ENCODE measurements around the gene TAAR8. TPM values are rescaled to one million over a fixed set of nuclear protein-coding genes. Genes with fewer than 3 reads are reported as not detected.

The TAAR8 gene
- not detected in 2 replicates for total RNA-seq
- long read RNA-seq = 0 reads

GRCh38 chr6:132552372-132552771 is at the start of gene TAAR8:
Gene TAAR8, plus strand, starts transcription at chr6:132552672. Its CDS starts 21 bp downstream, at chr6:132552693.
- no peak for DNase-seq (ENCODE audit: low spot score, unreplicated experiment)
- H3K9me3 Mint-ChIP-seq (ENCODE audit: low read depth) = no peaks in the 10 kb centered on the region
- H3K36me3 Mint-ChIP-seq (ENCODE audit: insufficient read depth) = no peaks in the 10 kb centered on the region
- TF ChIP-seq, protein P1, sequence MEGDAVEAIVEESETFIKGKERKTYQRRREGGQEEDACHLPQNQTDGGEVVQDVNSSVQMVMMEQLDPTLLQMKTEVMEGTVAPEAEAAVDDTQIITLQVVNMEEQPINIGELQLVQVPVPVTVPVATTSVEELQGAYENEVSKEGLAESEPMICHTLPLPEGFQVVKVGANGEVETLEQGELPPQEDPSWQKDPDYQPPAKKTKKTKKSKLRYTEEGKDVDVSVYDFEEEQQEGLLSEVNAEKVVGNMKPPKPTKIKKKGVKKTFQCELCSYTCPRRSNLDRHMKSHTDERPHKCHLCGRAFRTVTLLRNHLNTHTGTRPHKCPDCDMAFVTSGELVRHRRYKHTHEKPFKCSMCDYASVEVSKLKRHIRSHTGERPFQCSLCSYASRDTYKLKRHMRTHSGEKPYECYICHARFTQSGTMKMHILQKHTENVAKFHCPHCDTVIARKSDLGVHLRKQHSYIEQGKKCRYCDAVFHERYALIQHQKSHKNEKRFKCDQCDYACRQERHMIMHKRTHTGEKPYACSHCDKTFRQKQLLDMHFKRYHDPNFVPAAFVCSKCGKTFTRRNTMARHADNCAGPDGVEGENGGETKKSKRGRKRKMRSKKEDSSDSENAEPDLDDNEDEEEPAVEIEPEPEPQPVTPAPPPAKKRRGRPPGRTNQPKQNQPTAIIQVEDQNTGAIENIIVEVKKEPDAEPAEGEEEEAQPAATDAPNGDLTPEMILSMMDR (IDR thresholded peaks at IDR 0.05; ENCODE audit: unreplicated experiment) = no peak
- no peaks in the 10 kb centered on the region for H3K4me1 Mint-ChIP-seq (ENCODE audit: low read depth)
- H3K4me3 Mint-ChIP-seq (ENCODE audit: low read depth) = no peak within 1 kb of the TSS
- no peak within 1 kb of the TSS for H3K27ac Mint-ChIP-seq
- H3K27me3 Mint-ChIP-seq = peaks cover 22% of the 10 kb centered on the region

- TF ChIP-seq, protein P1 (IDR thresholded peaks at IDR 0.05; ENCODE audit: unreplicated experiment) = no peak
- no peaks in the 10 kb centered on the region for H3K27me3 Mint-ChIP-seq
- peaks cover 27% of the 10 kb centered on the region for H3K36me3 Mint-ChIP-seq (ENCODE audit: insufficient read depth)
- no peak for DNase-seq (ENCODE audit: low spot score, unreplicated experiment)
- no peaks in the 10 kb centered on the region for H3K9me3 Mint-ChIP-seq (ENCODE audit: low read depth)
- no peak overlapping the region for H3K27ac Mint-ChIP-seq
- no peak overlapping the region for H3K4me3 Mint-ChIP-seq (ENCODE audit: low read depth)
- H3K4me1 Mint-ChIP-seq (ENCODE audit: low read depth) = peaks cover 10% of the 10 kb centered on the region
Observed at GRCh38 chr6:132504757-132505156, 47.7 kb upstream of the TAAR8 start.

- Mint-ChIP-seq H3K36me3 (ENCODE audit: insufficient read depth) (peaks cover 24% of the 10 kb centered on the region), H3K9me3 (ENCODE audit: low read depth) (no peaks in the 10 kb centered on the region), H3K27me3 (no peaks in the 10 kb centered on the region), H3K4me1 (ENCODE audit: low read depth) (peaks cover 10% of the 10 kb centered on the region), H3K4me3 (ENCODE audit: low read depth) (no peak overlapping the region), H3K27ac (peak overlapping the region; percentile 73)
- no peak for DNase-seq (ENCODE audit: low spot score, unreplicated experiment)
- TF ChIP-seq, protein P1 (IDR thresholded peaks at IDR 0.05; ENCODE audit: unreplicated experiment) = no peak
Observed at GRCh38 chr6:132505158-132505557, 47.3 kb upstream of the TAAR8 start.

DNA sequence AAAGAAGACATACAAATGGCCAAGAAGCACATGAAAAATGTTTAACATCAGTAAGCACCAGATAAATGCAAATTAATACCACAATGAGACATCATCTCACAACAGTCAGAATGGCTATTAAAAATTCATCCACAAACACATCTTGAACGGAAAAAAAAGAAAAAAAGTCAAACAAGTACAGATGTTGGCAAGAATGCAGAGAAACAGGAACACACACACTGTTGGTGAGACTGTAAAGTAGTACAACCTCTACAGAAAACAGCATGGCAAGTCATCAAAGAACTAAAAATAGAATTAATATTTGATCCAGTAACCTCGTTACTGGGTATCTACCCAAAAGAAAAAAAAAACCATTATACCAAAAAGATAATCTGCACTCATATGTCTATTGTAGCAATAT is 46.0 kb upstream of the TAAR8 start:
- Mint-ChIP-seq H3K36me3 (ENCODE audit: insufficient read depth) (peaks cover 20% of the 10 kb centered on the region), H3K4me3 (ENCODE audit: low read depth) (no peak overlapping the region), H3K4me1 (ENCODE audit: low read depth) (peaks cover 20% of the 10 kb centered on the region), H3K27ac (no peak overlapping the region), H3K9me3 (ENCODE audit: low read depth) (no peaks in the 10 kb centered on the region), H3K27me3 (no peaks in the 10 kb centered on the region)
- DNase-seq (ENCODE audit: low spot score, unreplicated experiment) = no peak
- TF ChIP-seq, protein P1 (IDR thresholded peaks at IDR 0.05; ENCODE audit: unreplicated experiment) = no peak

DNA sequence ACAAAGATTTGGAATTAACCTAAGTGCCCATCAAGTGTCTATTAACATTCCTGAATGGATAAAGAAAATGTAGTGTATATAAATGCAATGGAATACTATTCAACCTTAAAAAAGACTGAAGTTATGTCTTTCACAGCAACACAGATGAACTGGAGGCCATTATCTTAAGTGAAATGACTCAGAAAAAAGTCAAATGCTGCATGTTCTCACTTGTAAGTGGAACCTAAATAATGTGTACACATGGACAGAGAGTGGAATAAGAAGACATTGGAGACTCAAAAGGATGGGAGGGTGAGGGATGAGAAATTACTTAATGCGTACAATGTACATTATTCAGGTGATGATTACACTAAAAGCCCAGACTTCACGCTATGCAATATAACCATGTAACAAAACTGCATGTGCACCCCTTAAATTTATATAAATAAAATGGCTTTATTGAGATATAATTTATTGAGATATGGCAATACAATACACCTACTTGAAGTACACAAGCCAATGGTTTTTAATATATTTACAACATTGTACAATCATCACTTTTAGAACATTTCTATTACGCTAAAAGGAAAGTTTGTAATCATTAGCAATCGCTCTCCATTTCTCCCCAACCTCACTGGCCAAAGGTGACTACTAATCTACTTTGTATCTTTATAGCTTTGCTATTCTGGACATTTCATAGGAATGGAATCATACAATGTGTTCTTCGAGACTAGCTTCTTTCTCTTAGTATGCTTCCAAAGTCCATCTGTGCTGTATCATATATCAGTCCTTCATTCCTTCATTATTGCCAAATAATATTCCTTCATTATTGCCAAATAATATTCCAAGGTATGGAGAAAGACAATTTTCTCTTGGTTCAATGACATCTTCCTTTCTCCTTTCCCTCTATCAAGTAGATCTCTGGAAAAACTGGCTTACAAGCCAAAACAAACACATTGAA is 45.3 kb upstream of the TAAR8 start:
- Mint-ChIP-seq H3K4me1 (ENCODE audit: low read depth) (peaks cover 22% of the 10 kb centered on the region), H3K27me3 (no peaks in the 10 kb centered on the region), H3K27ac (no peak overlapping the region), H3K4me3 (ENCODE audit: low read depth) (no peak overlapping the region), H3K9me3 (ENCODE audit: low read depth) (no peaks in the 10 kb centered on the region), H3K36me3 (ENCODE audit: insufficient read depth) (peaks cover 18% of the 10 kb centered on the region)
- no peak for DNase-seq (ENCODE audit: low spot score, unreplicated experiment)
- TF ChIP-seq, protein P1 (IDR thresholded peaks at IDR 0.05; ENCODE audit: unreplicated experiment) = no peak
